GM19035 (cell line): ENCODE measurements around the gene OXNAD1.

Experiments used
- ATAC-seq: cut with Tn5 transposase; IDR thresholded peaks from one replicate; pipeline ENCODE4 v1.9.1; 2021; ENCODE audit not compliant: unreplicated experiment

OXNAD1 gene

DNA sequence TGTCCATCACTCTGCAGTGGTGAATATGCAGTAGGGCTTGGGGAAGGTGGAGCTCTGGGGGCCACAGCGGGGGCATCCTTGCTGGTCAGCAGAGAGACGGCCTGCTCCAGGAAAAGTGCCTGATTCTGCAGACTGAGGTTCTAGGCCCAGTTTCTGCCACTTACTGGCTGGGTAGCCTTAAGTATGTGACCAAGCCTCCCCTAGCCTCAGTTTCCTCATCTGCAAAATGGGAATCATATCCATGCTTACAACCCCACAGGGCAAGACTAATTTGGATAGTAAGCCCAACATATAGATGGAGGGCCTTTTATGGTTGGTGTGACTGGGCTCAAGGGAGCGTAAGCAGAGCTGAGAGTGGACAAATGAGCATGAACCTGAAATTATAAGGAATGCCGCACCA, 60.8 kb downstream of the OXNAD1 start:
- ATAC-seq: no peak

GRCh38 chr3:16326724-16327349, 61.8 kb downstream of the OXNAD1 start:
- ATAC-seq: no peak

- ATAC-seq: no peak
Measured at GRCh38 chr3:16328124-16328523, 63.1 kb downstream of the OXNAD1 start.

DNA sequence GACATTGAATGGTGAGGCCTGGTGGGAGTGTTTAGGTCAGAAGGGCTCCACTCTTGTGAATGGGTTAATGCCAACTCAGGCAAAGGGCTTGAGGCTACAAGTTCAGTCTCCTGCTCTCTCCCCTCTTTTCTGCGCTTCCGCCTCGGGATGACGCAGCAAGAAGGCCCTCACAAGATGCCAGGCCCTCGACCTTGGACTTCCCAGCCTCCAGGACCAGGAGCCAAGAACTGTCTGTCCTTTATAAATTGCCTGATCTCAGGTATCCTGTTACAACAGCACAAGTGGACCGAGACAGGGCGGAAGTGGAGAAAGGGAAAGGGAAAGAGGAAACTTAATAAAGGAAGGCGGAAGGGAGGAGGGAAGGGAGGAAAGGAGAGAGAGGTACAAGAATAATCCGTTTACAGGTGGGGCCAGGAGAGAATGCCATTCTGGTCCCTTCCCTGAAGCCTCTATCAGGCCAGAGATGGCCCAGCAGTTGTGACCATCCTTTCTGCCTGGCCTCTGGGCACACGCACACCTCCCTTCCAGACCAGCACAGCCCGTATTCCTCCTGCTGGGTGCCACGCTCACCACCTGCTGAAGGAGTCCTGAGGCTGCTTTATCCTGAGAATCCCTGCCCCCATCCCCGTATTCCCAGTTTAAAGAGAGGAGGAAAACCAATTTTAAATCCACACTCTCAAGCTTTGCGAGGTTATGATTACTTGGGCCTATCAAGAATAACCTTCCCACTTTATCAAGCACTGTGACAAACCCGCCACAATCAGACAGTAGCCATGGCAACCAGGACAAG, 64.2 kb downstream of the OXNAD1 start:
- no peak for ATAC-seq

DNA sequence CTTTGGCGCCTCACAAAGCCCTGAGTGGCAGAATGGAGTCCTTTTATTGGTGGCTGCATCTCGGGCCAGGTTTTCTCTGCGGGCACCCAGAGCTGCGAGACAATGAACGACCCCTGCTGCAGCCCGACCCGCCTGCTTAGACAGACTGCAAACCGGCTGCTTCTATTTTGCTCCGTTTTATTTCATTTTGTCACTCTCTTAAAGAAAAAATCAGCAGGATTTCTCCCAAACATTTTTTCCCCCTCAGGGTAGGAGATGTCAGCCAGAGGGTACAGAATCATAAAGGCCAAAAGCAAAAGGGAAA, 64.8 kb downstream of the OXNAD1 start:
- ATAC-seq: no peak

- no peak for ATAC-seq
Measured at GRCh38 chr3:16330351-16330750, 65.3 kb downstream of the OXNAD1 start.

DNA sequence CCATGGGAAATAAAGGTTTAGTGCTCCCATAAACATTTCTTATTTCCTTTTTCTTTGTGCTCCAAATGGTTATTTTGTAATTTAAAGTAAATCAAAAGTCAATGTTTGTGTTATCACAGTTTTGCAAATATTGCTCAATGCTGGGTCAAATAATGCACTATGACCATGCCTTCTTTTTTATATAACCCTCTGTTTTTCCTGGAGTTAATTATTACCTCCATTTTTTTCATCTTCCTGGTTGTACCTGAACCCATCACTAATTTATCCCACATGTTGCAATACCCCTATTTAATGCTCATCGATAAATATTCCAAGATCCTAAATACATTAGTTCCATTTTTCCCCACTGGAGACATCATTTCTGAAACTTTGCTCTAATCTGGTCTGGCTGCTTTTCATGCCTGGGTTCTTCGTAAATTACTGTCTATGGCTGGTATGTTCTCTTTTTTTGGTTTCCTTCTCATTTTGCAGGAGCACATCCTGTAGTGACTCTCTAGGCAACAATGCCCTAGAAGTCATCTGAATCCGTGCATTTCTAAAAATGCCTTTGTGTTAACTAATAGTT, 66.4 kb downstream of the OXNAD1 start:
- no peak for ATAC-seq

DNA sequence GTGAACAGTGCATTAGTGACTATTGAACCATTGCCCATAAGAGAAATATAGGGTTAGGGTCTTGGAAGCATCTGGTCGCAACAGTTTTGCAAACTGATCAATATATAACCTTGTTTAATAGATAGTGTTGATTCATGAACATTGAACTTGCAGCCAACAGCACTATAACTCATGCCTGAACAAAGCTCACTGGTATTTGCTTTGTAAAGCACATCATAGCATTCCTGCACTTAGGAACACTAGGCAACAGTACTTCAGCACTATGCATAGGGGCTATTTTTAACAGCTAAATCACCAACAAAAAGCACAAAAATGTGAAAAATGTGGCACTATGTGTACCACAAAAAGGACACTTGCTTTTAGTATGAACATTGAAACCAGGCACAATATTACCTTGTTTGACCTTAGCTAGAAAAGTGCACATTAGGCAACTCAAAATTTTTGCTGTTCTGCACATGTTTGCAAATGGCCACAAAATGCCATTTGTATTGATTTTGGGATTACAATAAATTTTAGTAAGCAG, 68.0 kb downstream of the OXNAD1 start:
- ATAC-seq: no peak

GRCh38 chr3:16334909-16335308, 69.9 kb downstream of the OXNAD1 start:
- no peak for ATAC-seq

GRCh38 chr3:16335333-16335732, 70.3 kb downstream of the OXNAD1 start:
- no peak for ATAC-seq

GRCh38 chr3:16335772-16336645, 71.0 kb downstream of the OXNAD1 start:
- no peak for ATAC-seq

- no peak for ATAC-seq
Measured at GRCh38 chr3:16336825-16337224, 71.8 kb downstream of the OXNAD1 start.

GRCh38 chr3:16337856-16338540, 73.0 kb downstream of the OXNAD1 start:
- ATAC-seq: no peak

DNA sequence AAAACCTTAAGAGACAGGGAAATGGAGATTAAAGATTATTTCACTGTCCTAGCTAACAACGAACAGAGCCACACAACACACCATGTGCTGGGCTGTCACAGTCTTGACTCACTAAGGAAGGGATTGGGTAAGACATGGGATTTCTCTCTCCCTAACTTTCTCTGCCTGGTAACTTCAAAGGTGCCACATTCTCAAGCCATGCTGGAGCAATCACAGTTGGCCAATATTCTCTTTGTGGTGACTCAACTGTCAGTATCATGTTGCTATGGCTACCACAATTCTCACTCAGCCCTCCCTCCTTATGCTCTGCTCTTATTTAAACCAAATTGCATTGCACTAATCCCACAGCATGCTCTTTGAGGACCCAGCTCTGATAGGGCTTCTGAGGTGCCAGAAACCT, 74.0 kb downstream of the OXNAD1 start:
- no peak for ATAC-seq

DNA sequence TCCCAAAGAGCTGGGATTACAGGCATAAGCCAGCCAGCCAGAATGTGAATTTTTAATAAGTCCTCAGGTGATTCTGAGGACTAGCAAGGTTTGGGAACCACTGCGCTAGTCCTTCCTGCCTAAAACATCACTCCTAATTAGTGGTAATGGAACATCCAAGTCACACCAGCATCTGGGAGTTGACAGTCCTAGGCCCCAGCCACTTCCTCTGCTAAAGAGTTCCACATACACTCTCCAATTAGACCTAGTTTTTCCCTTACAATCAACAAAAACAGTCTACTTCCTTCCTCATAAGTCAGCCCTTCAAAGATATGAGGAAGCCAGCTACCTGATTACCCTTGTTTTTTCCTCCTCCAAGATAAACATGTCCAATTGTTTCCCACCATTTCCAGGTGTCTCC, 78.1 kb downstream of the OXNAD1 start:
- no peak for ATAC-seq

- ATAC-seq: no peak
Measured at GRCh38 chr3:16346413-16347081, 81.5 kb downstream of the OXNAD1 start.

DNA sequence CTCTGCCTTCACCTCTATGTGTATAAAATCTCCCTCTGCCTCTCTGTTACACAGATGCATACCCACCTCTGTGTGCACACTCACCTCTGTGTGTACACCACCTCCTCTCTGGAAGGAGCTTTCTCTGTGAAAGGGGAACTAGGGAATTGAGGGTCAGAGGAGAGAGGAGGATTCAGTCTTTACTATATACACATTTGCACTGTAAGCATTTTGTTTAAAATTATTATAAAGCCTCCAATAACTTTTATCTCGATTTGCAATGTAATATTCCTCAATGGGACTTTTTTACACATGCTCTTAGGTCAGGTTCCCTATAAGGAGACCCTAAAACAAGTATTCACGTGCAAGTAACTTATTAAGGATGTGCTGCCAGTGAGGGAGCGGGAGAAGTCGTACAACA, 82.5 kb downstream of the OXNAD1 start:
- no peak for ATAC-seq

DNA sequence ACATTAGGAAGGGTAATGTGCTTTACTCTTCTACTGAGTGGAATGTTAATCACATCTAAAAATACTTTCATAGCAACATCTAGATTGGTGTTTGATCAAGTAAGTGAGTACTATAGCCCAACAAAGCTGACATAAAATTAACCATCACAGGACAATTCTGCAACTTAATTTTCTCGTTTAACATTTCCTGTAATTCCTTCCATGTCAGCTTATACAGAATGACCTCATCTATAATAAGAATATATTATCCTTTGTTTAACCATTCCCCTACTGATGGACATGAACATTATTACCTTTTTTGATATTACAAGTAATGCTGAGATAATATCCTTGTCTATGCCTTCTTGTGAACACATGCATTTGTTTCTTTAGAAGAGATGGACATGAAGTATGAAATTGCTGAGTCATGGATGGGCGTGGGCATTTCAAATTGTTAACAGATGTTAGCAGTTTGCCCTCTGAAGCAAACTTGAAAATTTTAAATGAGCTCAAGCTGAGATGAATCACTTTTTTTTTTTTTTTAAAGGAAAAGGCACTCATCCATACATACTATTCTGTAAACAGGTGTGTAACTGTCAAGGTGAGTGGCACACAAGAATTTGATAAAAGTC, 85.1 kb downstream of the OXNAD1 start:
- ATAC-seq: no peak

DNA sequence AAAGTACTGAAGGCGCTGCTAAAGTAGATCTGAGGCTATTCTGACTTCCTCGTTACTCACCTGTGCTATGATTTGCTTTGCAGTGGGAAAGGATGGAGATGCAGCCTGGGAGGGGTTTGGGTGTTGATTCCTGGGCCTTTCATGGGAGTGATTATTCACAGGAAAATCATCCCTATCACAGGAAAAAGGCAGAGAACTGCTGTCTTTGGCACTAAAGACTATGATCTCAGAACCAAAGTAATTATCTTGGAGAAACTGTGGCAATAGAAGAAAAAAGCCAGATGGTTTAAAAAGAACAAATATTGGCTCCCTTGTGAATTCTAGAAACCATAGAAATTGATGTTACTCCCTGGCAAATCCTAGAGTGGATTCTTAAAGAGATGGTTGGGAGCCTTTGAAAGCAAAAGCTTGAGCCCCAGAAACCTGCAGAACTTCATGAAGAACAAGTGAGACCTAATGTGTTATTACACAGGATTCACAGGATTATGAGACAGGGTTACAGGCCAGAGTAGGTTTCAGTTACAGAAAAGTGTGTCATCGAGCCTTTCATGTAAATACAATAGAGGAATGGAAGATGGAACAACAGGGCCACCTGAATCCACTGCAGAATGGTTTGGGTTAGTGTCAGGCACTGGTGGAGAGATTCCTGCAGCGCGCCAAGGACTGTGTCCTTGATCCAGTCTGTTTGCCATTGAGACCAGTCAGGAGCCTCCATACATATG, 85.7 kb downstream of the OXNAD1 start:
- ATAC-seq: no peak
